GM20000 (cell line): Measurements from ENCODE around the gene RNF128.
"Not testable (repeated sequence)": the region's sequence is repeated elsewhere in the genome, so short reads cannot be mapped to it uniquely, and the experiment has no call there.

Source experiments
- DNase-seq: peaks from one replicate; pipeline ENCODE4 v3.0.0; 2012; ENCODE audit warnings: low spot score
- CTCF ChIP-seq: IDR thresholded peaks from 2 replicates; pipeline ENCODE4 v1.5.1; 2012; ENCODE audit warnings: mild to moderate bottlenecking, control low read depth; ENCODE audit errors: extremely low read depth, missing control alignments

Gene RNF128

GRCh38 chrX:106783716-106784115 is 57.2 kb downstream of the RNF128 start:
- DNase-seq = no peak
- no peak for TF ChIP-seq CTCF

- TF ChIP-seq CTCF = no peak
- DNase-seq = no peak
Measured at GRCh38 chrX:106791495-106791894, 65.0 kb downstream of the RNF128 start.

GRCh38 chrX:106802063-106802387 is 75.5 kb downstream of the RNF128 start:
- DNase-seq = no peak
- TF ChIP-seq CTCF = no peak

- TF ChIP-seq CTCF = no peak
- peak; percentile 23 for DNase-seq
Measured at GRCh38 chrX:106802388-106803275, 76.1 kb downstream of the RNF128 start, which contains the start of gene TBC1D8B. TSS of gene TBC1D8B (plus strand) at chrX:106802673. CDS start at chrX:106802854, 181 bp downstream.

- TF ChIP-seq CTCF = no peak
- DNase-seq = no peak
Measured at GRCh38 chrX:106811131-106811910, 84.8 kb downstream of the RNF128 start.

- not testable (repeated sequence) for DNase-seq
Measured at GRCh38 chrX:106812930-106813329, 86.4 kb downstream of the RNF128 start.

- not testable (repeated sequence) for DNase-seq
Measured at GRCh38 chrX:106814093-106814492, 87.6 kb downstream of the RNF128 start.
